ENCODE results near the gene RAB4B. TPM values are rescaled to one million over a fixed set of nuclear protein-coding genes. Genes with fewer than 3 reads are reported as not detected.

RAB4B gene
- total and polyA plus RNA-seq, 2 of the 13 experiments (the other 11 are each of a cell fraction or from before 2014, with no cell fraction given): 3.3 to 5.4 TPM

- TF ChIP-seq AKNA (CRISPR knock-in tag; IDR thresholded peaks at IDR 0.05; ENCODE audit: borderline replicate concordance): no peak
- TF ChIP-seq THYN1 (CRISPR knock-in tag; IDR thresholded peaks at IDR 0.05; ENCODE audit: borderline replicate concordance, low read depth): no peak
- no peak for TF ChIP-seq RERE (CRISPR knock-in tag; IDR thresholded peaks at IDR 0.05; ENCODE audit: low read depth)
- TF ChIP-seq CBX5 (CRISPR knock-in tag; IDR thresholded peaks at IDR 0.05; ENCODE audit: borderline replicate concordance): no peak
- TF ChIP-seq ZNF850 (CRISPR knock-in tag; conservative IDR thresholded peaks at IDR 0.05): no peak
- TF ChIP-seq JDP2 (CRISPR knock-in tag; IDR thresholded peaks at IDR 0.05; ENCODE audit: borderline replicate concordance): no peak
- TF ChIP-seq NRL (CRISPR knock-in tag; IDR thresholded peaks at IDR 0.05; ENCODE audit: borderline replicate concordance): no peak
- TF ChIP-seq TFAP4 (IDR thresholded peaks at IDR 0.05; ENCODE audit: borderline replicate concordance, low read depth): no peak
- no peak for TF ChIP-seq SNAPC4 (CRISPR knock-in tag; IDR thresholded peaks at IDR 0.05)
- TF ChIP-seq ATF7-NPFF (CRISPR knock-in tag; IDR thresholded peaks at IDR 0.05; ENCODE audit: low read depth): no peak
- no peak for TF ChIP-seq PLRG1 (conservative IDR thresholded peaks at IDR 0.05)
Observed at GRCh38 chr19:40798683-40799557, 20.9 kb downstream of the RAB4B start, which contains the start of gene EGLN2 (continued).
